Ovary (tissue), 3 donors: Measurements from ENCODE around the gene CCT3.

Experiments
- EP300 ChIP-seq: sonication (generic); formaldehyde crosslinking; IDR thresholded peaks from one replicate; pipeline ENCODE4 v1.6.1; 2017; ENCODE audit warnings: antibody characterized with exemption
- POLR2A ChIP-seq: fragments of 450-650 bp; IDR thresholded peaks from one replicate; pipeline ENCODE4 v1.6.1; 2017; ENCODE audit warnings: antibody characterized with exemption, mild to moderate bottlenecking, moderate library complexity
- TF ChIP-seq, protein P1 (sequence below), 3 donors: fragments of 450-650 bp in 2 of 3; fragments of 200-600 bp in 1 of 3; IDR thresholded peaks; one replicate each; pipeline versions ENCODE4 v1.5.1 to v1.8.0; 2016 to 2022; ENCODE audit warnings: antibody characterized with exemption in 3 of 3, mild to moderate bottlenecking in 1 of 3
- donor health status: DM: no; HTN: no; CAD: no.

GRCh38 chr1:156387870-156388173 is 49.7 kb upstream of the CCT3 start:
- TF ChIP-seq, protein P1, sequence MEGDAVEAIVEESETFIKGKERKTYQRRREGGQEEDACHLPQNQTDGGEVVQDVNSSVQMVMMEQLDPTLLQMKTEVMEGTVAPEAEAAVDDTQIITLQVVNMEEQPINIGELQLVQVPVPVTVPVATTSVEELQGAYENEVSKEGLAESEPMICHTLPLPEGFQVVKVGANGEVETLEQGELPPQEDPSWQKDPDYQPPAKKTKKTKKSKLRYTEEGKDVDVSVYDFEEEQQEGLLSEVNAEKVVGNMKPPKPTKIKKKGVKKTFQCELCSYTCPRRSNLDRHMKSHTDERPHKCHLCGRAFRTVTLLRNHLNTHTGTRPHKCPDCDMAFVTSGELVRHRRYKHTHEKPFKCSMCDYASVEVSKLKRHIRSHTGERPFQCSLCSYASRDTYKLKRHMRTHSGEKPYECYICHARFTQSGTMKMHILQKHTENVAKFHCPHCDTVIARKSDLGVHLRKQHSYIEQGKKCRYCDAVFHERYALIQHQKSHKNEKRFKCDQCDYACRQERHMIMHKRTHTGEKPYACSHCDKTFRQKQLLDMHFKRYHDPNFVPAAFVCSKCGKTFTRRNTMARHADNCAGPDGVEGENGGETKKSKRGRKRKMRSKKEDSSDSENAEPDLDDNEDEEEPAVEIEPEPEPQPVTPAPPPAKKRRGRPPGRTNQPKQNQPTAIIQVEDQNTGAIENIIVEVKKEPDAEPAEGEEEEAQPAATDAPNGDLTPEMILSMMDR (IDR thresholded peaks at IDR 0.05) = no peak
- TF ChIP-seq POLR2A (no peak), EP300 (no peak)
